Stomach smooth muscle (tissue), 2 donors: ENCODE results near the gene MAPK13.
A peak's percentile ranks its signal among the peaks of the same experiment; 100 is the strongest.
"Not testable (repeated sequence)": the region's sequence is repeated elsewhere in the genome, so short reads cannot be mapped to it uniquely, and the experiment has no call there.

Experiments used
- H3K27ac ChIP-seq: one replicate; pipeline ENCODE4 v1.7.0; 2013; ENCODE audit warnings: mild to moderate bottlenecking, low read length, inconsistent platforms
- H3K27me3 ChIP-seq, 2 donors: one replicate each; pipeline ENCODE4 v1.7.0; 2013; ENCODE audit warnings: low read length in 2 of 2; ENCODE audit not compliant: insufficient read depth in 2 of 2, control insufficient read depth in 1 of 2
- H3K36me3 ChIP-seq, 2 donors: one replicate each; pipeline ENCODE4 v1.7.0; 2013; ENCODE audit warnings: low read length in 2 of 2; ENCODE audit not compliant: control insufficient read depth in 2 of 2, insufficient read depth in 2 of 2
- H3K4me1 ChIP-seq: one replicate; pipeline ENCODE4 v1.7.0; 2013; ENCODE audit warnings: low read length; ENCODE audit not compliant: control insufficient read depth, insufficient read depth
- H3K4me3 ChIP-seq, 2 donors: one replicate each; pipeline ENCODE4 v1.7.0; 2013; ENCODE audit warnings: low read length in 2 of 2
- H3K9ac ChIP-seq, 2 donors: one replicate each; pipeline ENCODE4 v1.7.0; 2013; ENCODE audit warnings: low read length in 2 of 2, mild to moderate bottlenecking in 1 of 2
- H3K9me3 ChIP-seq, 2 donors: one replicate each; pipeline ENCODE4 v1.7.0; 2013; ENCODE audit warnings: low read length in 2 of 2; ENCODE audit not compliant: control insufficient read depth in 2 of 2
- donor health status: healthy.
- donor health status: Pancreatic carcinoma.

MAPK13 gene

DNA sequence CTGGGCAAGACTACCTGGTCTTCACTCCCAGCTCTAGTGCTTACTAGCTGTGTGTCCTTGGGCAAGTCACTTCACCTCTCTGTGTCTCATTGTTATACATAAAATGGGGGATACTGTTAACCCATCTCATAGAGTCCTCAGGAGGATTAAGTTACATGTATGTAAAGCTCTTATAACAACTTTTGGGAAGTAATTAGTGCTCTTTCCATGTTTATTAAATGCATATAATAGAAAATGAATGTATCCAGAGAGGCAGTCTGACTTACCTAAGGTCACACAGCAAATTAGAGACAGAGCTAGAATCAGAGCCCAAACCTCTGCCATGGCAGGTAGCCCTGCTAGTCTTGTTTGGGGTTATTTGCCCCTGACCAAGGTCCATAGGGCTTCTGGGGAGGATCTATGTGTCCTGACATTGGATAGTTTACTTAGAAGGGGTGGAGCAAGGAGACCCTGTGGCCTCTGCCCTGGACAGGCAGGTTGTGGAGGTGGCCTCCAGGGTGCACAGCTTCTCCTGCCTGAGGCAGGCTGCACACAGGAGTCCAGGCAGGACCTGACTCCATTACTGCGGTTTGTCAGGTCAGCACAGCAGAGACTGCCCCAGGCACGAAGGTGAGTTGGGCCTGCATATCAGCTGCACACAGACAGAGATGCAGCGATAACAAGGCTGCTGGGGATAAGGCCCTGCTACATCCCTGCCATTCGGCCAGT, 8.4 kb upstream of the MAPK13 start:
- Histone ChIP-seq H3K9me3 (no peaks in the 10 kb centered on the region), H3K4me1 (peaks cover 12% of the 10 kb centered on the region), H3K27me3 (no peaks in the 10 kb centered on the region), H3K9ac (no peak overlapping the region), H3K4me3 (no peak overlapping the region), H3K27ac (no peak overlapping the region), H3K36me3 (peaks cover 0 to 14% of the 10 kb centered on the region in 2 donors)

DNA sequence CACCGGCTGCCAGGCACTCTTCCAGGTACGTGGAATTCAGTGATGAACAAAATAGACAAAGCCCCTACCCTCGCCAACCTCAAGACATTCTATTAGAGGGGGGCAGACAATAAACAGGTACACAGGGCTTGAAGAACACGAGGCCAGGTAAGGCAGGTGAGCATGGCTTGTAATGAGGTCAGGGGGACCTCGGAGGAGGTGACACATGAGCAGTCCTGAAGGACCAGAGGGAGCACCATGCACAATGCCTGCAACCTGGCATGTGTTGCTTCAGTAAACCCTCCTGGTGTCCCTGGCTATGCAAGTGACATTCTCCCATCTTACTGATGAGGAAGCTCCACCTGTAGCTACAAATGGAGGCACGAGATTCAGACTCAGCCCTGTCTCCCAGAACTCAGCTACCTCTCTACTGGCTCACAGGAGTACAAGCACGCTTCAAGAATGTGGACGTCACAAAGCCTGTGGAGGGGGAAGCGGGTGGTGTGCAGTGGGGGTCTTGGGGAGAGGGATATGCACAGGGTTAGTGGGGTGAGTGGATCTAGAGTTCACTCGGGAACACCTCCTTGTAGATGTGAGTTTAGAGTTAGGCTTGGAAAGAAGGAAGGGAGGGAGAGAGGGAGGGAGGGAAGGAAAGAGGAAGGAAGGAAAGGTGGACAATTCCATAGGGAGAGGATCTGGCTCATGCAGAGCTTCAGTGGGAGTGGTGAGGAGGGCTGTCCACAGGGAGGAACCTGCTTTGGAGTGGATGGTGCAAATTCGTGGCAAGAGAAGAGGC, 7.6 kb upstream of the MAPK13 start:
- no peaks in the 10 kb centered on the region for H3K27me3 ChIP-seq
- H3K9me3 ChIP-seq = no peaks in the 10 kb centered on the region
- no peak overlapping the region for H3K27ac ChIP-seq
- H3K9ac ChIP-seq = no peak overlapping the region
- no peak overlapping the region for H3K4me3 ChIP-seq
- peaks cover 12% of the 10 kb centered on the region for H3K4me1 ChIP-seq
- peaks cover 0 to 9% of the 10 kb centered on the region in 2 donors for H3K36me3 ChIP-seq

DNA sequence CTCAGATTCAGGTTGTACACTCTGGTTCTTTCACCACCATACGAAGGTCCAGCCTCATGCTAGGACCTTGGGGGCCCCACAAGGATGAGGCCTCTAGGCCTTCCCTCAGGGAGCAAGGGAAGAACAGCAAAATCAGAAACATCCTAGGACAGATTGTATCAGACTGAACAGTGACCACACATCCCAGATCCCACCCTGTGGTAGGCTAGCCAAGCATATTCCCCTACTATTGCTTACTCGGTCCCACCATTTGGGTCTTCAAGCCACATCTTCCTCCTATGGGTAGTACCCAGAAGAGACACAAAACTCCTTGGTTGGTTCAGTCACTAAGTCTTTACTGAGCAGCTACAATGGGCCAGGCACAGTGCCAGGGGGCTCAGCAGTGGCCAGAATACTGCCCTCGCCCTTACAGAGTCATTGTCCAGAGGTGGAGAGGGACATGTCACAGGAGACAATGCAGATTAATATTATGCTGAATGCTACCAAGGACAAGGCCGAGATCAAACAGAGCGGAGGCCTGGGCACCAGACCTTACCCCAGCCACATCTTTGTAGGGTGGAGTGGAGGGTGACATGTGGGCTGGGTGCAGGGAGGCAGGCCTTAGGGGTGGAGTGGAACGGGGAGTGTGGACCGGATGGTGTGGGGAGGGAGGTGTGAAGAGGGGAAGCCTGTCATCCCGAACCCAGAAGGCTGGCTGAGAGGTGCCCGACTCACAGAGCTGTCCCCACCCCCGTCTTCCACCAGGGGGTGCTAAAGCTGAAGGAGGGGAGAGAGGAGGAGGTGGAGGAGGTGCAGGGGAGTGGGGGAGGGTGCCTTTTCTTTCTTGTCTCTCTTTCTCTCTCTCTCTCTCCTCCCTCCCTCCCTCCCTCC, 6.8 kb upstream of the MAPK13 start:
- Histone ChIP-seq H3K4me1 (peaks cover 12% of the 10 kb centered on the region), H3K9me3 (no peaks in the 10 kb centered on the region), H3K27me3 (peaks cover 0 to under 1% of the 10 kb centered on the region in 2 donors), H3K9ac (peak overlapping the region in 1 of 2 donors; percentile 36), H3K4me3 (no peak overlapping the region), H3K36me3 (peaks cover 0 to 6% of the 10 kb centered on the region in 2 donors), H3K27ac (no peak overlapping the region)

DNA sequence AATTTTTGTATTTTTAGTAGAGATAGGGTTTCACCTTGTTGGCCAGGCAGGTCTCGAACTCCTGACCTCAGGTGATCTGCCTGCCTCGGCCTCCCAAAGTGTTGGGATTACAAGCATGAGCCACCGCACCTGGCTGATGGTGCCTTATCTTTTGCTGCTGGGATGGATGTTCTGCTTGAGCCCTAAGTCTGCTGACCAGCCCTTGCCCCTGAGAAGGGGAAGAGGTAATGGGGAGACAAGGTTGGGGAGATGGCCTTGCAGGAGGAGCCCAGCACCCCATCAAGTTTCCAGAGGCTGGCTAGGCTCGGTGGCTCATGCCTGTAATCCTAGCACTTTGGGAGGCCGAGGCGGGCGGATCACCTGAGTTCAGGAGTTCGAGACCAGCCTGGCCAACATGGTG, 6.0 kb upstream of the MAPK13 start:
- not testable (repeated sequence) for H3K9ac ChIP-seq, H3K27ac ChIP-seq, H3K36me3 ChIP-seq, H3K27me3 ChIP-seq, H3K9me3 ChIP-seq
- H3K4me3 ChIP-seq = peak overlapping the region in 1 of 2 donors; percentile 8
- H3K4me1 ChIP-seq = peaks cover 12% of the 10 kb centered on the region

DNA sequence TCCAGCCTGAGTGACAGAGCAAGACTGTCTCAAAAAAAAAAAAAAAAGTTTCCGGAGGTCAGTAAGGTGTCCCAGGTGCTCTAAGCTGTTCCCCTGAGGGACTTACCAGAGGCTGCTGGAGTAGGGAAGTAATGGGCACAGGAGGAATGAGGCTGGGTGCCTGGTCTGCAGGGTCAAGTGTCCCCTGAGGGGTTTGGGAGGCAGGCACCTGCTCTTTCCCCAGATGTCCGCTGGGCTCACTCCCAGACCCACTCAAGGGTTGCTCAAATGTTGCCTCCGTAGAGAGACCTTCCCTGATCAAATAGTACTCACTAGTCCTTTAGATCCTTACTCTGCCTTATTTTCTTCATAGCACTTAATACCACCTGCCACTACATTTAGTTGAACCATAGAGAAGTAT, 5.4 kb upstream of the MAPK13 start:
- peaks cover 6% of the 10 kb centered on the region in 2 donors for H3K27me3 ChIP-seq
- H3K9ac ChIP-seq = no peak overlapping the region
- H3K9me3 ChIP-seq = no peaks in the 10 kb centered on the region
- no peak overlapping the region for H3K4me3 ChIP-seq
- no peak overlapping the region for H3K27ac ChIP-seq
- peaks cover 12% of the 10 kb centered on the region for H3K4me1 ChIP-seq
- H3K36me3 ChIP-seq = no peaks in the 10 kb centered on the region

DNA sequence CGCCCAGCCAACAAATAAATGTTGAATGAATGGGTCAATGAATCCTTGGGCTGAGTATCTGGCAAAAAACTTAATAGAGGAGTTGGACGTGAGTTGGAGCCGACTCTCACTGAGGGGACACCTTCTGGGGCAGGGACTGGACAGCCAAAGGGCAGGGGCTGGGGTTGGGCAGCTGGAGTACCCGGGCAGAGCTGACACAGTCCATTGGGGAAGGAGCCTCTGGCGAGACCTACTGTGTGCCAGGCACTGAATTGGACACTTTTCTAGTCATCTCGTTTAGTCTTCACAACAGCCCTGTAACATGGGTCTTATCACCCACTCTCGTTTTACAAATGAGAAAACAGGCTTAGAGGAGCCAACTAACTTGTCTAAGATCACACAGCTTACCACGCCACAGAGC, 4.7 kb upstream of the MAPK13 start:
- H3K4me3 ChIP-seq = no peak overlapping the region
- peaks cover 12% of the 10 kb centered on the region for H3K4me1 ChIP-seq

DNA sequence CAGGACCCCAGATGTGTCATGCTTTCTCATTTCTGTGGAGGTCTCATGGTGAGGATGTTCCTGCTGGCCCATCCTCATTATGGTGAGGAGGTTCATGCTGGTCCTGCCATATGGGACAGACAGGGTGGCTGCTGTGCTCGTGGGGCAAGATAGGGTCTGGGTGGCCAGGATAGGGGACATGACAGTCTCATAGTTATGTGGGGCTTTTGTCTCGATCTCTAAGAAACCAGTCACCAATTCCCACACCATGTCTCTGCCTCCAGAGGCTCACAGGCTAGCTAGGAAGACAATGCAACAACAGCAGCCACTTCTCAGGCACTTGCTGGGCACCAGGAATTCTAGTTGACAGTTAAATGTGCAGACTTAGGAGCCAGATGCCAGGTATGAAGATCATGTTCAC, 4.2 kb upstream of the MAPK13 start:
- H3K27me3 ChIP-seq = peaks cover 8 to 11% of the 10 kb centered on the region in 2 donors
- H3K4me3 ChIP-seq = no peak overlapping the region
- no peaks in the 10 kb centered on the region for H3K36me3 ChIP-seq
- H3K9ac ChIP-seq = no peak overlapping the region
- H3K9me3 ChIP-seq = no peaks in the 10 kb centered on the region
- H3K4me1 ChIP-seq = peaks cover 15% of the 10 kb centered on the region
- no peak overlapping the region for H3K27ac ChIP-seq

More for the DNA sequence above, 4.7 kb upstream of the MAPK13 start:
- H3K36me3 ChIP-seq = no peaks in the 10 kb centered on the region
- H3K27me3 ChIP-seq = peaks cover 6% of the 10 kb centered on the region in 2 donors
- H3K27ac ChIP-seq = no peak overlapping the region
- no peak overlapping the region for H3K9ac ChIP-seq
- no peaks in the 10 kb centered on the region for H3K9me3 ChIP-seq

DNA sequence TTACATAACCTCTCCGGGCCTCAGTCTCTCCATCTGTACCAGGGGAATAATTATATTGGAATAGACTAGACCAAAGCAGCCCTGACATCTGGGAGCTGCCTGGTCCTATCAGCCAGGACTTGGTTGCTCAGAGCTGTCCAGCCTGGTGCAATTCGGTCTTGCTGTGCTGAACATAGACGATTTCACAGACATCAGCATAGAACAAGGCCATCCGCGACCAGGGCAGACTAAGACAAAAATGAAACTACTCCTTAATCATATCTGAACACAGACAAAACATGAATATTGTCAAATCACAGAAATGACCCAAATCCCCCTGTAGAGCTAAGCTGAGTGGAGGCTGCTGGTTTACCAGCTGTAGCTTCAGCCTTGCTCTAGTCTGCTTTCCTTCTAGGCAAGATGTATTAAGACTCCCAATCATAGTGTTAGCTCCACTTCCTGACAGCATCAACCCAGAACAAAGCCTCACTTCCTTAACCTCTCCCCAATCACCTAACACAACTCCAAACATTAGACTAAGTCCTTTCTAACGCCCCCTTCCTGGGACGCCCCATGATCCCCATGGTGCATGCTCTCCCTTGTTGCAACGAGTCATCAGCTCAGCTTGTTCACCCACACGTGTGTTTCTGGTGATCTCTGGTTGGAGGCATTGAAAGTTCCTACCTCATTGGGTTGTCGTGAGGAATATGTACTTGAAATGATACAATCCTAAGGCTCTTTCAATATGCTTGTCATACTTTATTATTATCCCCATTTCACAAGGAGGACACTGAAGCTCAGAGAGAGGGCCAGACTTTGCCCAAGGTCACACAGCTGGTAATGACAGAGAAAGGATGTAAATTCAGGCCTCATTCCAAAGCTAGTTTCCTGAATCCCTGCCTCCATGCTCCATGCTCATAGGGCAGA, 3.5 kb upstream of the MAPK13 start:
- H3K9me3 ChIP-seq = no peaks in the 10 kb centered on the region
- H3K36me3 ChIP-seq = no peaks in the 10 kb centered on the region
- no peak overlapping the region for H3K27ac ChIP-seq
- H3K9ac ChIP-seq = no peak overlapping the region
- peaks cover 15% of the 10 kb centered on the region for H3K4me1 ChIP-seq
- peaks cover 10 to 11% of the 10 kb centered on the region in 2 donors for H3K27me3 ChIP-seq
- no peak overlapping the region for H3K4me3 ChIP-seq

DNA sequence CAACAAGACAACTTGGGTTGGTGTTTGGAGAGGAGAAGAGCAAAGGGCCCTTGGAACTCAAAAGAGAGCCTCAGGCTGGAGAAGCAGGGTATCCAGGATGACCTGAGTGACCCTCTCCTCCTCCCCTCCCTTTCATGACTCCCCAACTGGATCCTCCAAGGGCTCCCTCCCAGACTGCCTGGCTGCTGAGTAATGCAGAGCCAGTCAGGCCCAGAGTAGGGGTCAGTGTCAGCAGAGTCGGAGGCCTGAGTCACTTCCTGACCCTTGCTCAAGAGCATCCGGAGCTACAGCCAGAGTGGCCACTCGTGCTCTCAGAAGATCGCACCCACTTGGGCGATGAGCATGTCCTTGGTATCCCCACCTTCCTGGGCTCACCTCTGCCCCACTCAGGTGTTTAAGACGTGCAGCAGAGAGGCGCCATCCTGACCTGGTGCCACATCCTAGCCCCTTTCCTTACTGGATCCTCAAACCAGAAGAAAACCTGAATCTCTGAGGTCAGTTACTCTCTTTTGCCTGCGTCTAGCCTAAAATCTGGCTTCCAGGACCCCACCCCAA, 2.8 kb upstream of the MAPK13 start:
- peaks cover 11 to 13% of the 10 kb centered on the region in 2 donors for H3K27me3 ChIP-seq
- no peak overlapping the region for H3K4me3 ChIP-seq
- no peaks in the 10 kb centered on the region for H3K9me3 ChIP-seq
- H3K9ac ChIP-seq = no peak overlapping the region
- H3K4me1 ChIP-seq = peaks cover 19% of the 10 kb centered on the region
- H3K27ac ChIP-seq = no peak overlapping the region
- H3K36me3 ChIP-seq = no peaks in the 10 kb centered on the region
